ENCODE results near the gene CNTN4. TPM values are rescaled to one million over a fixed set of nuclear protein-coding genes. Genes with fewer than 3 reads are reported as not detected.

CNTN4 gene
- polyA plus RNA-seq, 4 donors: 28.0 to 123 (median 36.4) TPM

- DNase-seq (ENCODE audit: low read depth in 4 of 4, low spot score in 3 of 4): no peak
These were observed 738.6 kb downstream of the CNTN4 start for GRCh38 chr3:2837239-2837638.

GRCh38 chr3:2837910-2838309, 739.2 kb downstream of the CNTN4 start:
- no peak for DNase-seq (ENCODE audit: low read depth in 4 of 4, low spot score in 3 of 4)

DNA sequence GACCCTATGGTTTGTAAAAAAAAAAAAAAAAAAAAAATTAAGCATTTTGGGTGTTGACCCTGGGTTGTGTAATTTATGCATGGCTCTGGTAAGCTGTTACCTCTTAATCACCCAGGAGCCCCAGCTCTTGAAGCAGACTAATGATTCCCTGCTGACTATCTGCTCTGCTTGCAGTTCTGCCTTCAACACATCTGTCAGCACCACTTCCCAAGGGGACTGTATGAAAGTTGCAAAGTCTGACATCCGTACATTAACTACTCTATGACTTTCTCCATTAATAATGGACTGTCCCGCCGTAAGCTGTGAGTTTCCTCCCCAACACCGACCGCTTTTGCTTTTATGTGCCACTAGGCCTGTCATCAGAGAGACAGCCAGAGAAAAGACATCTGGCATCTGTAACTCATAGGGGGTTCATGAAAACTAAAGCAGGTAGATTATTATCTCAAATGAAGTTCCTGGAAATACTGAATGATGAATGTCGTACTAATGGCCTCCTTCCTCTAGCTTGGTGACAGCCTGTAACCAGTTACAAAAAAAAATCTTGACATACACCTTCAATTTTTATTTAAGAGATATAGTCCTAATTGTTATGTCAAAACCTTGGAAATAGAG, 740.0 kb downstream of the CNTN4 start:
- DNase-seq (ENCODE audit: low read depth in 4 of 4, low spot score in 3 of 4): no peak

GRCh38 chr3:2839876-2840275, 741.2 kb downstream of the CNTN4 start:
- no peak for DNase-seq (ENCODE audit: low read depth in 4 of 4, low spot score in 3 of 4)

DNA sequence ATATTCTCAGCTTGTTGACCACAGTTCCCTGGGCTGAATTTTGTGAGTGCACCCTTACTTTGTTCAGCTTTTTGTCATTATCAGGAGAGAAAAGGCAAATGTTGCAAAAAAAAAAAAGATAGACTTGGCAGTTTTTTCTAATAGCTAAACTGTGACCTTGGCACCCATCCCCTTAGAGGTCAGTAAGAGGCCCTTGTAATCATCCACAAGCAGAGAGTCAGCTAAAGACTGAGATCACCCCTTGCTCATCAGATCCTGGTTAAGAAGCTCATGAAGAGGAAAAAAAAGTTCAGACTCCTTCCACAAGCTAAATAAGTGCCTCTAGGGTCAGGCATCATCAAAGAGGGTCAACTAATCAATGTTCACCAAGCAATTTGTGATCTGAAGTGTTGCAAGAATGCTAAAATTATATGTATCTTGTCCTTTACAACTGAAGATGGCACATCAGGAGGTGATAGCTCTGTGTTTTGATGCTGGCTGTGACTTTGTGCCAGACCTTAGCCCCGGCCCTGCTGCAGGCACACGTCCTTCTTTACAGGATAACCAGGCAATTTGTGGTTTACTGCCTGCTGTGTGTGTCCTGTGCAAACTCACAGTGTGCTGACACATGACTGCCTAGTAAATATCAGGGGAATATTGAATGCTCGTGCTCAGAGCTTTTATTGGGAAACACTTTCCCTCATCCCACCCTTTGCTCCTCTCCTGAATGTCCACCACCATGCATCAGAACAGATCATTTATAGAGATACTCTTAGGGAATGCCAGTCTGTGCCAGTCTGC, 748.6 kb downstream of the CNTN4 start:
- no peak for DNase-seq (ENCODE audit: low read depth in 4 of 4, low spot score in 3 of 4)

DNA sequence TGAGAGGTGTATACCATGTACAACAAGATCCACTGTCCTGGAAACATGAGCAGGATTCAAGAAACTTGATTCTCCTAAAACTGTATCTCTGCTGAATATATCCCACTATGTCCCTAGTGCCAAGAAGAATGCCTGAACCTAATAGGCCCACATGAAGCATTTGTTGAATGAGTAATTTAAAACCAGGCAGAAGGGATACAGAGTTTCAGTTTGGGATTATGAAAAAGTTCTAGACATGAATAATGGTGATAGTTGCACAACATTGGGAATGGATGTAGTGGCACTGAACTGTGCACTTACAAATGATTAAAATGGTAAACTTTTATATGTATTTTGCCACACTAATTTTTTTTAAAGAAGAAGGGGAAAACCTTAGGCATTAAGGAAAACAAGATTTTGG, 750.4 kb downstream of the CNTN4 start:
- DNase-seq (ENCODE audit: low read depth in 4 of 4, low spot score in 3 of 4): no peak

- no peak for DNase-seq (ENCODE audit: low read depth in 4 of 4, low spot score in 3 of 4)
These were observed 752.0 kb downstream of the CNTN4 start for GRCh38 chr3:2850701-2851100.

DNA sequence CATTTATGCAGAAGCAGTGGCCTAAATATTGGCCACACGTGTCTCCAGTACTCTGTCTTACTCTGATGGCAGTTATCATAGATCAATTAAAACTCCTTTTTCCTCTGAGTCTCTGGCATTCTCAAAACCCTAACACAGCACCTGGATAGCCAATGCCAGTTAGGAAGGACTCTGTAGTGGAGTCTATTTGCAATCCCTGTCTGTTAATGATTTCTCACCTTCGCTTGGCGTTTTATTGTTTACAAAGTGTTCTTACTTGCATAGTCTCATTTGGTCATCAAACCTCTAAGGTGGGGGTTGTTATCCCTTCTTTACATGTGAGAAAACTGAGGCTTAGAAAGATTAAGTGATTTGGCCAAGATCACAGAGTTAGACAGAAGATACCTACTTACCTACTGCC, 752.7 kb downstream of the CNTN4 start:
- no peak for DNase-seq (ENCODE audit: low read depth in 4 of 4, low spot score in 3 of 4)

DNA sequence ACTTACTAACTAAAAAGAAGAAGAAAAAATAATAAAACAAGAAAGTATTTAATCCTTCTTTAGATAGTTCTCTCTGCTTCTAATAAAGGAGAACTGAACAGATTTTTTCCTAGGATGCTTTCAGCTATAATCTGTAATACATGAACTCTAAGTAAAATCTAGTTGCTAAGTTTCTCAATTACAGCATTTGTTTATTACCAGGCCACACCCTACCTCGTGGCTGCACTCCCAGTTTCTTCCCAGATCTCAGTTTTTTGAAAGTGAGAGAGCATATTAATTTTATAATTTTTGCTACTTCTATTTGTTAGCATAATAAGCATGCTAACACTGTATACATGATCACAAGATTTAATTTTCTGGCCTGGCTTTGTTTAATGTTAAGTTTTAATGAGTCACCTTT, 753.2 kb downstream of the CNTN4 start:
- DNase-seq (ENCODE audit: low read depth in 4 of 4, low spot score in 3 of 4): no peak

- DNase-seq (ENCODE audit: low read depth in 4 of 4, low spot score in 3 of 4): no peak
These were observed 755.0 kb downstream of the CNTN4 start for GRCh38 chr3:2853651-2854050.

DNA sequence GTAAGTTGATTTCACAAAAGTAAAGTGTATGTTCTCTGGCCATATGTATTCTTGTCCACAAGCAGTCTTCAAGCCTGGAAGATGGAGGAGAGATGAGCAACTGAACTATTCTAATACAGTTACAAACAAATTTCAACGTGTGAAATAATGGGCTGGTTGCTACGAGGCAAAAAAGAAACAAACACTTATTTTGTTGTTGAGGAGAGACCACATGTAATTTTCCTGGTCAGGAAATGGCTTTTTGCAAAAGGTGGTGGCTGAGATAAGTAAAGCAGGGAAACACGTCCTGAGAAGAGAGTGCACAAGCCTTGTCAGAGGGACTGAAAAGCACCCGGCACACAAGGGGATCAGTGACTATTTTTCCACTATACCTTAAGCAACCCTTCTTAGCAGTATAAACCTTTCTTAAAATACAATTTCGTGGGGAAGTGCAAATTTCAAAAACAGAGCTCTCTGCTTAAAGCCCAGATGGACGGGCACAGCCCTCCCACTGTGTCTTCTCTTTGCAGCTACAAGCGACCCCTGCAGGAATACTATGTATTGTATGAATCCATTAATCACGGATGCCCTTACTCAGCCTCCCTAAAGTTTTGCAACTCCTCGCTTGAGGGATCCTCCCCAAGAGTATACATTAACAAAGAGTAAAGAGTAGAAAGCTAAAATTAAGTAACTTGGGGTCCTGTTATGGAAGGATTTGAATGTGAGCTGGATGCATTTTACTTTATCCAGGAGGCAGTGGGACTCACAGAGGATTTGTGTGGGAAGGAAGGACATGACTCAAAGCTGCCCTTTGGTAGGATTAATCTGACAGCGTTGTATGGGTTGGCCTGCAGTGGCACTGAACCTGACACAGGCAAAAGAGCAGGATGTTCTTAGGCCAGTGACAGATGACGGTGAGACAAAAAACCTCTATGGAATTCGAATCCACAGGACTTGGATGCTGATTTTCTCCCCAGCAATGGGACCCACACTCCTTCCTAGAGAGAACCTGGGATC, 757.8 kb downstream of the CNTN4 start:
- no peak for DNase-seq (ENCODE audit: low read depth in 4 of 4, low spot score in 3 of 4)

- DNase-seq (ENCODE audit: low read depth in 4 of 4, low spot score in 3 of 4): no peak
These were observed 762.0 kb downstream of the CNTN4 start for GRCh38 chr3:2860626-2861025.

DNA sequence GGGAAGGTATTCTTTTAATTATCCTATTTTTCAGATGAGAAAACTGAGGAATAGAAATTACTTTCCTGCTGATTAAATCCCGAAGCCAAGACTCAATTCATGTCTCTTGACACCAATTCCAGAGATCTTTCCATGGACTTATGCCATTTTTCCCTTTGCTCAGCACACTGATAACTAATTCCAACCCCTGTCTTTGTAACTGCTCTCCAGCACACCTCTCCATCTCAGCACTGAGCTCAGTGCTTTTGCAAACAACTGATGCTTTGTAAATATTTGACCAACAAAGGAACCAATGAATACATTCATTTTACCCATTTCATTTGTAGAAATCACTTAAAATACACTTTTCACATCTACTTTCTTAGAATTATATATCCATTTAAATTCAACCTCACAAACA, 762.5 kb downstream of the CNTN4 start:
- DNase-seq (ENCODE audit: low read depth in 4 of 4, low spot score in 3 of 4): no peak

GRCh38 chr3:2861920-2862319, 763.3 kb downstream of the CNTN4 start:
- DNase-seq (ENCODE audit: low read depth in 4 of 4, low spot score in 3 of 4): no peak

DNA sequence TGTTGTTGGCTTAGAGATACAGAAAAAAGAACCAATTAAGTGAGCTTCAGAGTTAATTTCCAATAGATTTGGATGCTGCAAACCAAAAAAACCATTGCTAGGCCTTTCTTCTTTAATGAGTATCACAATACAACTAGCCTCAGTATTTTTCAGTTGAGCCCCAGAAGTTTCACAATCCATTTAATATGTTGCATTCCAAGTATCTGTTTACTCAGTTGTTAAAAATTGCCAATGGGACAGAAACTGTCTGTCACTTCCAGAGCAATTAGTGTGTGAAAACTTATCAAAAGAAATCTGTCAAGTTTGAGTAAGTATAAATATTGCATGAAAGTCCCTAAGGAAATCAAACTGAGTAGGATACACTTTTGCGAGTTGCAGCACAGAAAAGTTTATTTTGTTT, 763.7 kb downstream of the CNTN4 start:
- no peak for DNase-seq (ENCODE audit: low read depth in 4 of 4, low spot score in 3 of 4)

DNA sequence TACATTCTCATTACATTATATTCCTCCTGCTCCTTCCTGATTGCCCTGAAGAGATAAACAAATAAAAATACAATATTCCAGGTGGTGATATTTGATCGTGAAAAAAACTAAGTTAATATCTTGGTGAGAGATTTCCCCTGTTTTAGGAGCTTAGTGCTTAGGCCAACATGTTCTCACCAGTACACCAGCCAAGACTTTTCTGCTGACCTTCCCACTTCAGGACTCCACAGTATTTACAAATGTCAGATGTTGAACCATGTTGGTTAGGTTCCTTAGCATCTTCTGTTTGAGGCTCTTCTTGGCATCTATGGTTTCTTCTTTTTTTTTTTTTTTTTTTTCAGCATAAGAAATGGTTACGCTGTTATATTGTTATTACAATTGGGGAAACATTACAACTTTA, 764.5 kb downstream of the CNTN4 start:
- DNase-seq (ENCODE audit: low read depth in 4 of 4, low spot score in 3 of 4): no peak

DNA sequence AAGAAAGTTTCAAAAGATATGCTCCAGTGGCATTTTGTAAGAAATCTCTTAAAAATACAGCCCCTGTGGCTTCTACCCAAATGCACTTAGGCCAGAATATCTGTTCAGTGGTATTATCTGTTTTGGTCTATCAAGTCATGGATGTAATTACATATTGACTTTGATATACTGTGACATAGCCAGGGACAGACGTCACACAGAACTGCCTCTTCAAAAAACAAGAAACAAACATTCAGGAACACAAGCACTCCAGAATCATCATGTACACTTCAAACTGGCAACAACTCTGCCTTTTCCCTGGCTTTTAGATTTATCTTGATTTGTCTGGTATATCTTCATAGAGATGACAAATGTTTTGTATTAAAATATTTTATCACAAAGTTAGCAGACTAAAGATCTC, 771.2 kb downstream of the CNTN4 start:
- no peak for DNase-seq (ENCODE audit: low read depth in 4 of 4, low spot score in 3 of 4)

GRCh38 chr3:2870724-2871333, 772.2 kb downstream of the CNTN4 start:
- no peak for DNase-seq (ENCODE audit: low read depth in 4 of 4, low spot score in 3 of 4)

DNA sequence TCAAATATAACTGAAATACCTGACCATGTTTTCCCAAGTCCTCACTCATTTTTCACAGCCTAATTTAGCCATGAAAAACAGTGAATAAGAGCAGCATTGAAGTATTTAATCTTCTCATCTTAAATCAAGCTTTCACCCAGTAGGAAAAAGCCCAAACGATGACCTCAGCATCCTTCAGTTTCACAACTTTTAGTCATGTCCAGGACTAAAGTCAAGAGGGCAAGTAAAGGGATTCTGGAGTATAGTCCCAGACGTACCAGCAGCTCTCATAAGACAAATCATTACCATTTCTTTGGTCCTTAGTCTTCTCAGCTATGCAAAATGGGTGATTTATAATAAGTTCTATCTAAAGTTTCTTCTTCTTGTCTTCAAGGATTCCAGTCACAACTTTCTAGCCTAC, 774.2 kb downstream of the CNTN4 start:
- DNase-seq (ENCODE audit: low read depth in 4 of 4, low spot score in 3 of 4): no peak

DNA sequence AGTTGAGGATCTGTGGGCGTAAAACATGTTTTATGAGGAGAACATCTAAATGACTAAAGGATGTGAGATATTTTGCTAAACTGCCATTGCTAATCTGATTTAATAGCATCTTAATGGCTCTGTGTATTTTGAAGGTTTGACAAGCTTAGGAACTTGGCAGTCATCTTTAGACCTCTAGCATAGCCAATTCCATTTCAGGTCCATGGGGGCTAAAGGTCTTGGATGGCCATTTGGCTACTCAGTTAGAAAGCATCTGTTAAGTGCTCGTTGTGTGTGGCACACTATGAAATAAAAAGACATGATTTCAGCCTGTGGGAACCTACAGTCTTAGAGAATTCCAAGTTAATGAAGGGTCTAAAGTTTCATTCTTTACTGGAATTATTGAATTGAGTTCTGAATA, 775.3 kb downstream of the CNTN4 start:
- DNase-seq (ENCODE audit: low read depth in 4 of 4, low spot score in 3 of 4): no peak

GRCh38 chr3:2875699-2876098, 777.0 kb downstream of the CNTN4 start:
- no peak for DNase-seq (ENCODE audit: low read depth in 4 of 4, low spot score in 3 of 4)

Measured in left renal pelvis (tissue), 4 donors.